WTC11 (cell line): Measurements from ENCODE around the gene SLC34A1. TPM values are rescaled to one million over a fixed set of nuclear protein-coding genes. Genes with fewer than 3 reads are reported as not detected.

Source experiments
- ARID4B ChIP-seq: sonication (generic); formaldehyde crosslinking; IDR thresholded peaks from 2 replicates; pipeline ENCODE4 v1.8.0; 2023; ENCODE audit warnings: missing genetic modification reagents, mild to moderate bottlenecking, borderline replicate concordance
- CBFB ChIP-seq: sonication (generic); formaldehyde crosslinking; IDR thresholded peaks from 2 replicates; pipeline ENCODE4 v1.8.1; 2022; ENCODE audit warnings: mild to moderate bottlenecking, low read depth, missing genetic modification reagents
- CDX4 ChIP-seq: fragments of 250-450 bp; sonication (Bioruptor Pico); IDR thresholded peaks from 2 replicates; pipeline ENCODE4 v1.9.0; 2021; ENCODE audit warnings: moderate library complexity, mild to moderate bottlenecking, inconsistent platforms, borderline replicate concordance
- CTCF ChIP-seq: fragments of 200-600 bp; IDR thresholded peaks from 2 replicates; pipeline ENCODE4 v1.8.0; 2022; ENCODE audit warnings: antibody characterized with exemption
- E2F1 ChIP-seq: sonication (generic); formaldehyde crosslinking; IDR thresholded peaks from 2 replicates; pipeline ENCODE4 v1.8.0; 2022; ENCODE audit warnings: mild to moderate bottlenecking, missing genetic modification reagents
- E2F5 ChIP-seq: sonication (generic); formaldehyde crosslinking; IDR thresholded peaks from 2 replicates; pipeline ENCODE4 v1.8.1; 2022; ENCODE audit warnings: mild to moderate bottlenecking, moderate library complexity, missing genetic modification reagents
- FOXK1 ChIP-seq: sonication (generic); formaldehyde crosslinking; IDR thresholded peaks from 2 replicates; pipeline ENCODE4 v1.8.0; 2022; ENCODE audit warnings: mild to moderate bottlenecking, moderate library complexity, missing genetic modification reagents
- FOXP1 ChIP-seq: sonication (generic); formaldehyde crosslinking; IDR thresholded peaks from 2 replicates; pipeline ENCODE4 v1.8.0; 2022; ENCODE audit warnings: missing genetic modification reagents, mild to moderate bottlenecking, moderate library complexity, borderline replicate concordance
- GABPB1 ChIP-seq: sonication (generic); formaldehyde crosslinking; IDR thresholded peaks from 2 replicates; pipeline ENCODE4 v1.8.1; 2023; ENCODE audit warnings: mild to moderate bottlenecking, missing genetic modification reagents
- GRHL2 ChIP-seq: fragments of 250-450 bp; sonication (Bioruptor Pico); IDR thresholded peaks from 2 replicates; pipeline ENCODE4 v1.8.0; 2022; ENCODE audit warnings: mild to moderate bottlenecking, moderate library complexity; ENCODE audit not compliant: insufficient replicate concordance, severe bottlenecking
- HMGXB4 ChIP-seq: sonication (generic); formaldehyde crosslinking; IDR thresholded peaks from 2 replicates; pipeline ENCODE4 v1.8.1; 2023; ENCODE audit warnings: mild to moderate bottlenecking, moderate library complexity, missing genetic modification reagents
- IRF1 ChIP-seq: sonication (generic); formaldehyde crosslinking; IDR thresholded peaks from 2 replicates; pipeline ENCODE4 v1.8.0; 2023; ENCODE audit warnings: missing genetic modification reagents
- JUN ChIP-seq: sonication (generic); formaldehyde crosslinking; IDR thresholded peaks from 2 replicates; pipeline ENCODE4 v1.8.0; 2023; ENCODE audit warnings: mild to moderate bottlenecking, missing genetic modification reagents
- KAT7 ChIP-seq: sonication (generic); formaldehyde crosslinking; IDR thresholded peaks from 2 replicates; pipeline ENCODE4 v1.8.1; 2023; ENCODE audit warnings: missing genetic modification reagents, mild to moderate bottlenecking, borderline replicate concordance
- MAX ChIP-seq: sonication (generic); formaldehyde crosslinking; IDR thresholded peaks from 2 replicates; pipeline ENCODE4 v1.8.0; 2022; ENCODE audit warnings: mild to moderate bottlenecking, missing genetic modification reagents
- NR1H2 ChIP-seq: sonication (generic); formaldehyde crosslinking; IDR thresholded peaks from 2 replicates; pipeline ENCODE4 v1.9.0; 2021; ENCODE audit warnings: mild to moderate bottlenecking, moderate library complexity, missing genetic modification reagents
- NR2C2 ChIP-seq: sonication (generic); formaldehyde crosslinking; IDR thresholded peaks from 2 replicates; pipeline ENCODE4 v1.8.0; 2022; ENCODE audit warnings: mild to moderate bottlenecking, missing genetic modification reagents
- OVOL2 ChIP-seq: fragments of 250-450 bp; sonication (Bioruptor Pico); IDR thresholded peaks from 2 replicates; pipeline ENCODE4 v1.9.0; 2021; ENCODE audit warnings: mild to moderate bottlenecking, borderline replicate concordance
- PRRX2 ChIP-seq: fragments of 250-450 bp; sonication (Bioruptor Pico); IDR thresholded peaks from 2 replicates; pipeline ENCODE4 v1.8.0; 2021; ENCODE audit warnings: mild to moderate bottlenecking
- RELA ChIP-seq: sonication (generic); formaldehyde crosslinking; IDR thresholded peaks from 2 replicates; pipeline ENCODE4 v1.8.1; 2022; ENCODE audit warnings: missing genetic modification reagents, mild to moderate bottlenecking, borderline replicate concordance
- SP1 ChIP-seq: sonication (generic); formaldehyde crosslinking; conservative IDR thresholded peaks from 2 replicates; pipeline ENCODE4 v1.8.1; 2022; ENCODE audit warnings: missing genetic modification reagents
- TEAD1 ChIP-seq: sonication (generic); formaldehyde crosslinking; IDR thresholded peaks from 2 replicates; pipeline ENCODE4 v1.8.0; 2022; ENCODE audit warnings: mild to moderate bottlenecking, missing genetic modification reagents
- USF1 ChIP-seq: sonication (generic); formaldehyde crosslinking; IDR thresholded peaks from 2 replicates; pipeline ENCODE4 v1.8.0; 2022; ENCODE audit warnings: mild to moderate bottlenecking, missing genetic modification reagents
- ZBTB21 ChIP-seq: sonication (generic); formaldehyde crosslinking; IDR thresholded peaks from 2 replicates; pipeline ENCODE4 v1.8.1; 2023; ENCODE audit warnings: mild to moderate bottlenecking, missing genetic modification reagents, borderline replicate concordance
- ZNF232 ChIP-seq: sonication (generic); formaldehyde crosslinking; IDR thresholded peaks from 2 replicates; pipeline ENCODE4 v1.8.0; 2022; ENCODE audit warnings: mild to moderate bottlenecking, missing genetic modification reagents
- total RNA-seq: library from RNA; stranded (reverse); gene quantifications from 3 replicates; pipeline ENCODE4 v1.2.3, GENCODE V29; 2021

Gene SLC34A1
- total RNA-seq, 1 experiment from 2014 or later: not detected

GRCh38 chr5:177351392-177352329 is 32.6 kb upstream of the SLC34A1 start, which contains the start of gene LMAN2 (continued):
- peak; percentile 78; the same call in 1 of the 2 replicates for TF ChIP-seq ARID4B
- TF ChIP-seq IRF1 (CRISPR knock-in tag): no peak
- peak; percentile 78 for TF ChIP-seq SP1 (CRISPR knock-in tag)
- no peak for TF ChIP-seq NR1H2
- peak; percentile 51; the same call in 1 of the 2 replicates for TF ChIP-seq USF1 (CRISPR knock-in tag)
- TF ChIP-seq FOXK1 (CRISPR knock-in tag): peak; percentile 51; the same call in 1 of the 2 replicates
- no peak for TF ChIP-seq ZBTB21 (CRISPR knock-in tag)
- no peak; the same call in 1 of the 2 replicates for TF ChIP-seq ZNF232 (CRISPR knock-in tag)
- TF ChIP-seq RELA (CRISPR knock-in tag): no peak
- TF ChIP-seq GRHL2 (CRISPR knock-in tag): no peak
- TF ChIP-seq PRRX2 (CRISPR knock-in tag): 0 out of 2 replicates have a peak, but pooled peaks have one; percentile 11
- TF ChIP-seq E2F5: 0 out of 2 replicates have a peak, but pooled peaks have one; percentile 44
- TF ChIP-seq E2F1 (CRISPR knock-in tag): no peak
- TF ChIP-seq CTCF: no peak
- TF ChIP-seq HMGXB4 (CRISPR knock-in tag): no peak; the same call in 1 of the 2 replicates
- no peak for TF ChIP-seq CBFB (CRISPR knock-in tag)
- no peak for TF ChIP-seq FOXP1 (CRISPR knock-in tag)
- TF ChIP-seq CDX4 (CRISPR knock-in tag): no peak
- TF ChIP-seq TEAD1: peak; percentile 36
- TF ChIP-seq OVOL2 (CRISPR knock-in tag): no peak
- no peak for TF ChIP-seq JUN (CRISPR knock-in tag)
- peak; percentile 24; the same call in 1 of the 2 replicates for TF ChIP-seq GABPB1
- no peak for TF ChIP-seq NR2C2 (CRISPR knock-in tag)
- no peak for TF ChIP-seq KAT7
- TF ChIP-seq MAX: peak; percentile 70; the same call in 1 of the 2 replicates
- TF ChIP-seq, all 79 proteins: peak for 14
